ENCODE results near the gene RNU1-4. TPM values are rescaled to one million over a fixed set of nuclear protein-coding genes. Genes with fewer than 3 reads are reported as not detected.
"Not testable (repeated sequence)": the region's sequence is repeated elsewhere in the genome, so short reads cannot be mapped to it uniquely, and the experiment has no call there.

Gene RNU1-4
- total and polyA plus RNA-seq, 2 donors (not counting 3 experiments of a cell fraction or from before 2014, with no cell fraction given), result 206 to 1,319 TPM

- intact Hi-C loops (cut with micrococcal nuclease), result no loop called here
- peaks cover 24 to 25% of the 10 kb centered on the region in 2 experiments for H3K27me3 ChIP-seq (ENCODE audit: control insufficient read depth in 2 of 2, insufficient read depth in 2 of 2, low read length in 2 of 2)
- FAIRE-seq, result no peak
- no peak overlapping the region for H3K4me3 ChIP-seq (replicated peaks in 1 of 3; ENCODE audit: insufficient read depth in 1 of 3, low read depth in 1 of 3, low read length in 3 of 3)
- no peak overlapping the region for H3K4me2 ChIP-seq (ENCODE audit: insufficient read depth, low read length)
- H3K4me1 ChIP-seq (ENCODE audit: control insufficient read depth, extremely low read depth, insufficient read depth, low read length), result no peaks in the 10 kb centered on the region
- CTCF ChIA-PET, result interaction anchor here (1.0 kb wide), 1 partner anchor 17 kb away, joined by 3 read pairs; no protein-coding TSS in a partner anchor
- no peaks in the 10 kb centered on the region for H4K20me1 ChIP-seq (replicated peaks; ENCODE audit: control insufficient read depth, extremely low read depth, insufficient read depth, low read length)
- TF ChIP-seq MAX (IDR thresholded peaks at IDR 0.05; ENCODE audit: insufficient read depth, insufficient read length) (no peak), POLR2A (IDR thresholded peaks at IDR 0.05; ENCODE audit: low read depth, low read length) (no peak), JUN (IDR thresholded peaks at IDR 0.05; ENCODE audit: borderline replicate concordance, insufficient read depth, insufficient read length, low read depth) (no peak), GATA2 (IDR thresholded peaks at IDR 0.05; ENCODE audit: insufficient read depth, insufficient read length, low read depth, low read length) (no peak), EZH2 (IDR thresholded peaks at IDR 0.05; ENCODE audit: borderline replicate concordance, low read depth, low read length, severe bottlenecking) (peak; percentile 47), FOS (IDR thresholded peaks at IDR 0.05; ENCODE audit: borderline replicate concordance, insufficient read depth, low read length) (no peak), MYC (IDR thresholded peaks at IDR 0.05; ENCODE audit: low read depth, low read length) (no peak)
- no peak overlapping the region for H3K27ac ChIP-seq (ENCODE audit: insufficient read depth, low read depth, low read length)
- BruUV-seq (replicated peaks), result no TSS peak
- POLR2A ChIA-PET, result no interaction called here
- H3K79me2 ChIP-seq (ENCODE audit: control insufficient read depth, insufficient read depth, low read length), result no peaks in the 10 kb centered on the region
- H3K9ac ChIP-seq (replicated peaks; ENCODE audit: extremely low read depth, insufficient read depth, low read length), result no peak overlapping the region
- dilution Hi-C loops (cut with MboI; ENCODE audit: extremely low pct_ligation_motif_present, low sequenced_read_pairs), result no loop called here
- H3K9me3 ChIP-seq (replicated peaks; ENCODE audit: control insufficient read depth, insufficient read depth, low read length), result no peaks in the 10 kb centered on the region
- no peak for DNase-seq (ENCODE audit: low read depth, low spot score)
- no peaks in the 10 kb centered on the region for H3K9me1 ChIP-seq (replicated peaks; ENCODE audit: control insufficient read depth, extremely low read depth, insufficient read depth, low read length)
- no peak overlapping the region for H2AFZ ChIP-seq (ENCODE audit: low read depth, low read length)
- H3K36me3 ChIP-seq (ENCODE audit: control insufficient read depth in 2 of 2, extremely low read depth in 1 of 2, insufficient read depth in 2 of 2, low read length in 2 of 2), result no peaks in the 10 kb centered on the region
Measured at GRCh38 chr1:16724718-16725438, 15.4 kb upstream of the RNU1-4 start.

- H3K27ac ChIP-seq (ENCODE audit: insufficient read depth, low read depth, low read length); H3K79me2 ChIP-seq (ENCODE audit: control insufficient read depth, insufficient read depth, low read length); H3K9ac ChIP-seq (replicated peaks; ENCODE audit: extremely low read depth, insufficient read depth, low read length); H3K36me3 ChIP-seq (ENCODE audit: control insufficient read depth in 2 of 2, extremely low read depth in 1 of 2, insufficient read depth in 2 of 2, low read length in 2 of 2); H4K20me1 ChIP-seq (replicated peaks; ENCODE audit: control insufficient read depth, extremely low read depth, insufficient read depth, low read length); H3K9me1 ChIP-seq (replicated peaks; ENCODE audit: control insufficient read depth, extremely low read depth, insufficient read depth, low read length); H3K4me2 ChIP-seq (ENCODE audit: insufficient read depth, low read length); FAIRE-seq; POLR2A ChIA-PET; H3K4me3 ChIP-seq (replicated peaks in 1 of 3; ENCODE audit: insufficient read depth in 1 of 3, low read depth in 1 of 3, low read length in 3 of 3); H3K9me3 ChIP-seq (replicated peaks; ENCODE audit: control insufficient read depth, insufficient read depth, low read length); DNase-seq (ENCODE audit: low read depth, low spot score); H3K4me1 ChIP-seq (ENCODE audit: control insufficient read depth, extremely low read depth, insufficient read depth, low read length); intact Hi-C loops (cut with micrococcal nuclease); dilution Hi-C loops (cut with MboI; ENCODE audit: extremely low pct_ligation_motif_present, low sequenced_read_pairs); H2AFZ ChIP-seq (ENCODE audit: low read depth, low read length); BruUV-seq (replicated peaks): not testable (repeated sequence)
- CTCF ChIA-PET, result interaction anchor here (1.0 to 2.2 kb wide), 5 partner anchors 17 to 105 kb away, joined by 3 to 8 read pairs (median 4); no protein-coding TSS in a partner anchor
- peaks cover 24 to 25% of the 10 kb centered on the region in 2 experiments for H3K27me3 ChIP-seq (ENCODE audit: control insufficient read depth in 2 of 2, insufficient read depth in 2 of 2, low read length in 2 of 2)
Measured at GRCh38 chr1:16725439-16726245, 14.7 kb upstream of the RNU1-4 start.
